ENCODE data around the gene KRTAP1-5.

DNA sequence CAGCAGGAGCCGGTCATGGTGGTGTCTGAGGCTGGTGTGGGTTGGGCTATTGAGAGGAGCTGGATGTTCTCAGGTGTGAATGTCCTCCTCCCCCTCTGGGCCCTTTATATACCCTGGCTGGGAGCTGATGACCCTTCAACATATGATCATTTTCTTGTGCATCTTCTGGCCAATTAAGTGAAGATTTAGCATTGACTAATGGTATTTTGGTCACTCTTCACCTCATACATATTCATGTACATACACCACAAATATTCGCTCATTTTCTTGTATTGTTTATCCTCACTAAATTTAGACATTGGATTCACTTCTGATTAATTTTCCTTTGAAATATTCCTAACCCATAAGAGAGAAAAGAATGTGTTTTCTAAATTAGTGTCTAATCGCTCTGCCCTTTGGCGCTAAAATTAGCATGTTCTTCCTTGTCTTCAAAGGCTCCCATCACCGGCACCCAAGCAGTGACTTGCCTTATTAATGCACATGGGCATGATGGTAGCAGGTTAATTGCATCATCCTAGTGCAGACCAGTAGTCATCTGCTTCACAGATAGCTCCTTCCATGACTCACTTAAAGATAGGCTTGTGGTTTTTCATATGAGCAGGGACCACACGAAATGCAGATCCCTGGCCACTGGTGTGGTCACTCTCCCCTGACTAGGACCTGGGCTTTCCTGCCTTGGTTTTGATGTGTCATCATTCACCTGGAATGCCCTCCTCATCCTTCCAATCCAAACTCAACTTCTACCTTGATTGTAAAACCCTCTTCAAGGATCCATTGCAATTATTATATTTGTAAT is 39.0 kb upstream of the KRTAP1-5 start, which contains the start of gene KRTAP2-4:
- TF ChIP-seq, protein P1, sequence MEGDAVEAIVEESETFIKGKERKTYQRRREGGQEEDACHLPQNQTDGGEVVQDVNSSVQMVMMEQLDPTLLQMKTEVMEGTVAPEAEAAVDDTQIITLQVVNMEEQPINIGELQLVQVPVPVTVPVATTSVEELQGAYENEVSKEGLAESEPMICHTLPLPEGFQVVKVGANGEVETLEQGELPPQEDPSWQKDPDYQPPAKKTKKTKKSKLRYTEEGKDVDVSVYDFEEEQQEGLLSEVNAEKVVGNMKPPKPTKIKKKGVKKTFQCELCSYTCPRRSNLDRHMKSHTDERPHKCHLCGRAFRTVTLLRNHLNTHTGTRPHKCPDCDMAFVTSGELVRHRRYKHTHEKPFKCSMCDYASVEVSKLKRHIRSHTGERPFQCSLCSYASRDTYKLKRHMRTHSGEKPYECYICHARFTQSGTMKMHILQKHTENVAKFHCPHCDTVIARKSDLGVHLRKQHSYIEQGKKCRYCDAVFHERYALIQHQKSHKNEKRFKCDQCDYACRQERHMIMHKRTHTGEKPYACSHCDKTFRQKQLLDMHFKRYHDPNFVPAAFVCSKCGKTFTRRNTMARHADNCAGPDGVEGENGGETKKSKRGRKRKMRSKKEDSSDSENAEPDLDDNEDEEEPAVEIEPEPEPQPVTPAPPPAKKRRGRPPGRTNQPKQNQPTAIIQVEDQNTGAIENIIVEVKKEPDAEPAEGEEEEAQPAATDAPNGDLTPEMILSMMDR (IDR thresholded peaks at IDR 0.05), result no peak
- TF ChIP-seq POLR2A (IDR thresholded peaks at IDR 0.05), result no peak

Measured in adrenal gland (tissue), 5 donors.